ENCODE data around the gene DLG2. TPM values are rescaled to one million over a fixed set of nuclear protein-coding genes. Genes with fewer than 3 reads are reported as not detected.
"Not testable (repeated sequence)": the region's sequence is repeated elsewhere in the genome, so short reads cannot be mapped to it uniquely, and the experiment has no call there.

DLG2 gene
- total RNA-seq, 1 donor from 2014 or later = 0.51 TPM

DNA sequence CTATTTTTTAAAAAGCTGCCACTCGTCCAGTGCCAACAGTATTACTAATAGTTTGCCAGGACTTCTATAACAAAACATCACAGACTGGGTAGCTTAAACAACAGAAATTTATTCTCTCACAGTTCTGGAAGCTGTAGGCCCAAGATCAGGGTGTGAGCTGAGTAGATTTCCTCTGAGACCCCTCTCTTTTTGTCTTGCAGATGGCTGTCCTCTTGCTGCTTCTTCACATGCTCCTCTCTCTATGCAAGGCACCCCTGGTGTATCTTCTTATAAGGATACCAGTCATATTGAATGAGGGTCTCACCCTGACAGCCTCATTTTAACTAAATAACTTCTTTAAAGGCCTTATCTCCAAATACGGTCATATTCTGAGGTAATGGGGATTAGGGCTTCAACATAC is 390.9 kb downstream of the DLG2 start:
- DNase-seq (ENCODE audit: low read depth in 2 of 2) = no peak

GRCh38 chr11:85232559-85232958 is 394.6 kb downstream of the DLG2 start:
- no peak for DNase-seq (ENCODE audit: low read depth in 2 of 2)

- DNase-seq (ENCODE audit: low read depth in 2 of 2) = no peak
These were observed 395.6 kb downstream of the DLG2 start for GRCh38 chr11:85231588-85231987.

- DNase-seq (ENCODE audit: low read depth in 2 of 2) = not testable (repeated sequence)
These were observed 397.4 kb downstream of the DLG2 start for GRCh38 chr11:85229723-85230122.

DNA sequence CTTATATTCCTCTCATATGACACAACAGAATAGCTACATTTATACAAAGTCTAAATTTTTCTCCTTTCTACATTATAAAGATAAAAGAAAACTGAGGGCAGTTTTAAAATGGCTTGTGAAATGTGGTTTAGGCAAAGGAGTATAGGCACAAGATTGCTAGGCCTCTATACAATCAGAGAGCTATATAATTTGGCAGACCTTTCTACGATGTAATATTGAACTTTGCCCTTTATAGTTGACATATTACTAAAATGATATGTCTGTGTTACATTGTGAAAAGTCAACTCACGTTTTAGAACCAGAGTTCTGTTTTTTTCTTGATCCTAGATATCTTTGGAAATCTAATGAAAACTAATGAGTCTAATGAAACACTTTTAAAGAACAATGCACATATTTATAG is 430.2 kb downstream of the DLG2 start:
- no peak for DNase-seq (ENCODE audit: low read depth in 2 of 2)

GRCh38 chr11:85195934-85196333 is 431.2 kb downstream of the DLG2 start:
- no peak for DNase-seq (ENCODE audit: low read depth in 2 of 2)

- DNase-seq (ENCODE audit: low read depth in 2 of 2) = no peak
These were observed 439.2 kb downstream of the DLG2 start for GRCh38 chr11:85187992-85188391.

DNA sequence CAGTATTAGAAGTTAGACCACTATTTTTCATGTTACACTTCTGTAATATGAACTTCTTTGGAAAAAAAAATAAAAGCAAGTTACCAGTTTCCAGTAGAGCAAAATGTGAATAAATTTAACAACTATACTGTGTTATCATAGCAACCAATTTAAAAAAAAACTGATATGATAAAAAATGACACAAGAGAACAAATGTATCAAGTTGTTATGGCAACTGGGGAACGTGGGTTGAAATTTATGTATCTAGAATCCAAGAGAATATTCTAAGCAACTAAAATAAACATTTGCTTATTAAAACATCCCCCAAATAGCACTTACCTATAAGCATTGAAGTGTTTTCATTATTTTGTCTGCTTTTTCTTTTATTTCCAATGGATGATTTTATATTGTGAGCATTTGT is 442.4 kb downstream of the DLG2 start:
- DNase-seq (ENCODE audit: low read depth in 2 of 2) = no peak

- DNase-seq (ENCODE audit: low read depth in 2 of 2) = no peak
These were observed 444.4 kb downstream of the DLG2 start for GRCh38 chr11:85182441-85183387.

GRCh38 chr11:85180528-85180927 is 446.6 kb downstream of the DLG2 start:
- DNase-seq (ENCODE audit: low read depth in 2 of 2) = no peak

DNA sequence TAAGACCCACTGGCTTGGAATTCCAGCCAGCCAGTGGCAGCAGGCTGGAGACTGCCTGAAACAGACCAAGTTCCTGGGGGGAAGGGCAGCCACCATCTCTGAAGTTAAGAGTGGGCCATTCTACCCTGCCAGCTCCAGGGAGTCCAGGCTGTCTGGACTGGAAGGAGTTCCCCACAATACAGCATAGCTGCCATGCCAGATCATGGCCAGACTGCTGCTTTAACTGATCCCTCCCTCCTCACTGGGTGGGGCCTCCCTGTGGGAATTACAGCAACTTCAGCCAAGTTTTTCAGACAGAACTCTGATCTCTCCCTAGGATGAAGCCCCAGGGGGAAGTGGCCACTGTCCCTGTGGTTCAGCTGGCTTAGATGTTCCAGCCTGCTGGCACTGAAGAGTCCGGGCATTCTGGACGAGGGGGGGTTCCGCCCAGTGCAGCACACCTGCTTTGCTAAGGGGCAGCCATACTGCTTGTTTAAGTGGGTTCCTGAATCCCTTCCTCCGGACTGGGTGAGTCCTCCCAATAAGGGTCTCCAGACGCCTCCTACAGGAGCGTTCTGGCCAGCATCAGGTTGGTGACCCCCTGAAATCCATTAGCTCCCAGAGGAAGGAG is 455.4 kb downstream of the DLG2 start:
- DNase-seq (ENCODE audit: low read depth in 2 of 2) = no peak

DNA sequence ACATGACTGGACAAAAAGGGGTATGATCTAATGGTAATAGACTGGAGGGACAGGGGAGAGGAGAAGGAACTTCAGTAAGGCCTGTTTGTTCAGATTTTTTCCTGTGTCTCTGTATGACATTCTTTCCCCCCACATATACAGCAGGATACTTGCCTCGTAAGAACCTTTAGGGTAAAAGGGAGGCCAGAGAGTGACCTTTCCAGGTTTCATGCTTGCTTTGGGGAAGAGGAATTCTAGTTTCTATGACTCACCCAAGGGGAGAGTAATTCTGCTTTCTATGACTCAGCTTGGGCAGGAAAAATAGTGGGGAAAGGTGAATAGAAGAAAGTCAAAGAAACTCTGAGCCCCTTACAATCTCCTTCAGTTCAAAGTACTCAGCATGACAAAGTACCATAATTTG is 457.0 kb downstream of the DLG2 start:
- no peak for DNase-seq (ENCODE audit: low read depth in 2 of 2)

DNA sequence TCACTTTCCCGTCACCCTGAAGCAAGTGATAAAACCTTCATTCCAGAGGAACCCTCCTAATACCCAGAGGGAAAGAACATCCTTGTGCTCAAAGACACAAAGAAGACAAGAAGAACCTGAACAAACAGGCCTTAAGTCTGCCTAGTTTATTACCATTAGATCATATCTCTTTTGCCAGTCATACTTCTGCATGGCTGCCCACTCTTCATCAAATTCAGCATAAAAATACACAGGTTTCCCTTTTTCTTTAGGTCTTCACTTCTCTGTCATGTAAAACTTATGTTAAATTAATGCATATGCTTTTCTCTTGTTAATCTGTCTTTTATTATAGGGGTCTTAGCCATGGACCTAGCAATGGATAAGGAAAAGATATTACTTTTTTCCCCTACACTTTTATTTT is 459.7 kb downstream of the DLG2 start:
- DNase-seq (ENCODE audit: low read depth in 2 of 2) = no peak

DNA sequence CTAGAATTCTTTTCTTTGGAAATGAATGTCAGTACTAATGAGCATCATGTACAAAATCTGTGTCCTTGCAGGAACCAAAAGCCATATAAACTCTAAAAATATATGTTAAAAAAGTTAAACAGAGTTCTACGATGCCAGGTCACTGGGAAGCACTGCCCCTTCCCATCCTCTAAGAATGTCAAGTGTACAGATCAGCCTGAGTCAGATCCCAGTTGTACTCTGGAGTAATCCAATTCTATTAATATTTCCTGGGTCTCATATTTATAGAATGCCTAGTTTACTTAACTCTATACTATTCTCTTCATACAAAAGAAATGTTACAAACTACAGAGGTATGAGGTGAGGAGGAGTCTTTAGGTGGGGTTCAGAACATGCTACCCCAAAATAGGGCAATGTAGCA is 460.1 kb downstream of the DLG2 start:
- no peak for DNase-seq (ENCODE audit: low read depth in 2 of 2)

DNA sequence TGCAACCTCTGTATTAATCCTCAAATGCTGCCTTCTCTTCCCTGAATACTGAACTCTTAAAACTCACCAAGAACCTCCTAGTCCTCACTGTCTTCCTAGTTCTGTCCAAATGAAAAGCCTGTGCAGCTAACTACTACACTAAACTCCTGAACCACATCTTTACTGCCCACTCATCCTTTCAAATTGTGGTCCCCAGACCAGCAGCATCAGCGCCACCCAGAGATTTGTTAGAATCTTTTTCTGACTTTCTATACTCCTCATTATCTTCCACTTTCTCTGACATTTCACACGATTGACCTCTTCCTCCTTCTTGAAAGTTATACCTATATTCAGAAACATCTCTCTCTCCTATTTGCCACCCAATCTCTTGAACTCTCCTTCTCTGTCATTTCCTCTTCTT is 461.3 kb downstream of the DLG2 start:
- no peak for DNase-seq (ENCODE audit: low read depth in 2 of 2)

GRCh38 chr11:85164743-85165142 is 462.4 kb downstream of the DLG2 start:
- DNase-seq (ENCODE audit: low read depth in 2 of 2) = no peak

GRCh38 chr11:85154294-85154693 is 472.9 kb downstream of the DLG2 start:
- DNase-seq (ENCODE audit: low read depth in 2 of 2) = no peak

DNA sequence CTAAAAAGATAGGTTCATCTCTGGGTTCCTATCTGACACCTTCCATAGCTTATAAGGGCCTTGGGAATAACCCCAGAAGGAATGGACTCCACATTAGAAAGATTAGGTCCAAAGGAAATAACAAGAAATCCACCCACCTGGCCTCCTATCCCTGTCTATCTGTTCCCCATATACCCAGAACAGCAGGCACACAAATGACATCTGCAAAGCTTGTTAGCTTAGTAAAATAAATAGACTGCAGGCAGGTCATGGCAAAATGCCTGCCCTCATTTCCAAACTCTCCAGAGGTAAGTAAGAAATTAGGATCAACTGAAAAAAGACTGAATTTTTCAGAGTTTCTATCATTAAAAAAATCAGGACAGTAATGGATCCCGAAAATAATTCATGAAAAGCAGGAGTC is 489.5 kb downstream of the DLG2 start:
- no peak for DNase-seq (ENCODE audit: low read depth in 2 of 2)

DNA sequence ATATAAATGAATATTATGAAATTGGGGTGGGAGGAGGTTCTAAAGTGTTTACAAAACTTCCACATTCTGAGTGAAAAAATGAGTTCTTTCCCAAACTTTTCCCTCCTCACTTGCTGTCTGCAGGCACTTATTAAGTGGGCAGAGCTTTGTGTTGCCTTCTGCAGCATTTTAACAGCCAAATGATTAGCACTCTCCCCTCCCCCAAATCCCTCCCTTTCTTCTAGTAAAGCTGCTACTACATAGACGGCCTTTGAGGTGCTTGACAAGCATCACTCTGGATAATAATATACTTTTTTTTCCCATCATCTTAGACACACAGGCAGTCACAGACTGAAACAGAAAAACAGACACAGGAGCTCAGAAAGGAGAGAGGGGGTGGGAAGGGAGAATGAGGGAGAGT is 493.5 kb downstream of the DLG2 start:
- no peak for DNase-seq (ENCODE audit: low read depth in 2 of 2)

- no peak for DNase-seq (ENCODE audit: low read depth in 2 of 2)
These were observed 494.1 kb downstream of the DLG2 start for GRCh38 chr11:85132851-85133585.

GRCh38 chr11:85127349-85127748 is 499.8 kb downstream of the DLG2 start:
- DNase-seq (ENCODE audit: low read depth in 2 of 2) = no peak

- no peak for DNase-seq (ENCODE audit: low read depth in 2 of 2)
These were observed 503.4 kb downstream of the DLG2 start for GRCh38 chr11:85123752-85124231.

Measured in dermis microvascular lymphatic vessel endothelial cell (primary cell).